K562 (cell line): ENCODE results near the gene RFC5. TPM values are rescaled to one million over a fixed set of nuclear protein-coding genes. Genes with fewer than 3 reads are reported as not detected.

ENCODE experiments used
- AFF4 ChIP-seq: sonication (generic); formaldehyde crosslinking; IDR thresholded peaks from 2 replicates; pipeline ENCODE4 v1.8.0; 2023; ENCODE audit warnings: mild to moderate bottlenecking, missing genetic modification reagents
- ARID1B ChIP-seq: fragments of 450-650 bp; IDR thresholded peaks from 2 replicates; pipeline ENCODE4 v1.6.1; 2016; ENCODE audit warnings: antibody characterized with exemption, mild to moderate bottlenecking, inconsistent platforms
- ATF6 ChIP-seq: sonication (generic); formaldehyde crosslinking; IDR thresholded peaks from 2 replicates; pipeline ENCODE4 v1.4.0; 2020; ENCODE audit warnings: mild to moderate bottlenecking, missing genetic modification reagents
- CBFB ChIP-seq: sonication (generic); formaldehyde crosslinking; IDR thresholded peaks from 2 replicates; pipeline ENCODE4 v1.4.0; 2020; ENCODE audit warnings: mild to moderate bottlenecking, missing genetic modification reagents
- DACH1 ChIP-seq: fragments of 450-650 bp; IDR thresholded peaks from 2 replicates; pipeline ENCODE4 v1.6.1; 2018; ENCODE audit not compliant: partially characterized antibody
- FOXO4 ChIP-seq: fragments of 450-650 bp; formaldehyde crosslinking; IDR thresholded peaks from 2 replicates; pipeline ENCODE4 v1.4.0; 2020; ENCODE audit warnings: mild to moderate bottlenecking, moderate library complexity
- HDAC8 ChIP-seq: fragments of 450-650 bp; IDR thresholded peaks from 2 replicates; pipeline ENCODE4 v1.6.1; 2016; ENCODE audit warnings: mild to moderate bottlenecking, missing genetic modification characterization, moderate library complexity, missing compliant biosample characterization
- ILK ChIP-seq: fragments of 450-650 bp; IDR thresholded peaks from 2 replicates; pipeline ENCODE4 v1.6.1; 2016; ENCODE audit warnings: missing genetic modification characterization, low read depth, mild to moderate bottlenecking, missing compliant biosample characterization, moderate library complexity, borderline replicate concordance
- RFX7 ChIP-seq: fragments of 250-450 bp; sonication (Bioruptor Pico); IDR thresholded peaks from 2 replicates; pipeline ENCODE4 v1.5.1; 2021; ENCODE audit warnings: mild to moderate bottlenecking
- SMARCE1 ChIP-seq: fragments of 450-650 bp; IDR thresholded peaks from 2 replicates; pipeline ENCODE4 v1.7.1; 2016; ENCODE audit warnings: mild to moderate bottlenecking
- STAG1 ChIP-seq: sonication (generic); formaldehyde crosslinking; IDR thresholded peaks from 2 replicates; pipeline ENCODE4 v1.5.0; 2020; ENCODE audit warnings: missing genetic modification reagents, borderline replicate concordance
- TEAD4 ChIP-seq, 2 experiments: sonication (generic) in 1 of 2; formaldehyde crosslinking in 1 of 2; IDR thresholded peaks; 2 replicates each; pipeline versions ENCODE4 v1.6.1 to v1.8.0; 2012 to 2022; ENCODE audit warnings: borderline replicate concordance in 1 of 2, inconsistent platforms in 1 of 2, low read length in 1 of 2, mild to moderate bottlenecking in 1 of 2, missing genetic modification reagents in 1 of 2
- ZBTB34 ChIP-seq: fragments of 250-450 bp; sonication (Bioruptor Pico); IDR thresholded peaks from 2 replicates; pipeline ENCODE4 v1.8.0; 2021; ENCODE audit warnings: mild to moderate bottlenecking, moderate library complexity
- ZFPM2 ChIP-seq: fragments of 250-450 bp; sonication (Bioruptor Pico); IDR thresholded peaks from 2 replicates; pipeline ENCODE4 v1.5.1; 2022; ENCODE audit warnings: mild to moderate bottlenecking
- ZHX1 ChIP-seq: fragments of 150-350 bp; conservative IDR thresholded peaks from 2 replicates; pipeline ENCODE4 v1.6.1; 2014; ENCODE audit warnings: low read length
- polyA plus RNA-seq, 8 experiments: library from polyadenylated mRNA; depleted of rRNA in 4 of 8; stranded (reverse) in 5 of 8; unstranded in 3 of 8; fragments of >200 nt; fragmentation: Nextera tagmentation in 2 of 8; fragmentation: Illumina TruSeq in 1 of 8; extraction: Ambion mirVana in 2 of 8; extraction: Trizol in 1 of 8; gene quantifications; 2 replicates each; pipeline versions ENCODE4 v1.2.1 to v1.2.3, GENCODE V29; 2011 to 2014; ENCODE audit warnings: inconsistent platforms in 1 of 8, missing spikeins in 1 of 8
- total RNA-seq, 7 experiments: library from RNA; depleted of rRNA in 6 of 7; stranded (reverse); fragments of >200 nt in 6 of 7; fragmentation: Illumina TruSeq in 2 of 7; extraction: Trizol in 2 of 7; gene quantifications; 2 replicates each; pipeline versions ENCODE4 v1.2.1 to v1.2.3, GENCODE V29; 2011 to 2021; ENCODE audit warnings: low replicate concordance in 1 of 7

RFC5 gene
- total and polyA plus RNA-seq, 9 of the 15 experiments (the other 6 are each of a cell fraction or from before 2014, with no cell fraction given), result 61.8 to 189 (median 92.9) TPM

GRCh38 chr12:118034429-118035189, 18.1 kb downstream of the RFC5 start (continued):
- TF ChIP-seq AFF4 (CRISPR knock-in tag) (no peak), SMARCE1 (no peak), TEAD4 (IDR thresholded peaks at IDR 0.05; ENCODE audit: low read length) (peak; percentile 75), TEAD4 (CRISPR knock-in tag; IDR thresholded peaks at IDR 0.05; ENCODE audit: borderline replicate concordance) (no peak), CBFB (CRISPR knock-in tag) (no peak), ZBTB34 (CRISPR knock-in tag) (no peak), STAG1 (CRISPR knock-in tag) (no peak), ATF6 (CRISPR knock-in tag) (no peak), FOXO4 (no peak), ZHX1 (no peak), ARID1B (no peak), DACH1 (no peak), ILK (tag) (no peak), RFX7 (CRISPR knock-in tag) (no peak), HDAC8 (tag) (no peak), ZFPM2 (CRISPR knock-in tag) (no peak)
